SH-SY5Y (cell line): ENCODE measurements around the gene FGFRL1.

Source experiments
- GATA2 ChIP-seq: IDR thresholded peaks from 2 replicates; pipeline ENCODE4 v1.6.1; 2011; ENCODE audit warnings: mild to moderate bottlenecking, low read depth, low read length
- GATA3 ChIP-seq: IDR thresholded peaks from 2 replicates; pipeline ENCODE4 v1.6.1; 2011; ENCODE audit warnings: low read depth, mild to moderate bottlenecking, low read length, moderate library complexity

The FGFRL1 gene, protein sequence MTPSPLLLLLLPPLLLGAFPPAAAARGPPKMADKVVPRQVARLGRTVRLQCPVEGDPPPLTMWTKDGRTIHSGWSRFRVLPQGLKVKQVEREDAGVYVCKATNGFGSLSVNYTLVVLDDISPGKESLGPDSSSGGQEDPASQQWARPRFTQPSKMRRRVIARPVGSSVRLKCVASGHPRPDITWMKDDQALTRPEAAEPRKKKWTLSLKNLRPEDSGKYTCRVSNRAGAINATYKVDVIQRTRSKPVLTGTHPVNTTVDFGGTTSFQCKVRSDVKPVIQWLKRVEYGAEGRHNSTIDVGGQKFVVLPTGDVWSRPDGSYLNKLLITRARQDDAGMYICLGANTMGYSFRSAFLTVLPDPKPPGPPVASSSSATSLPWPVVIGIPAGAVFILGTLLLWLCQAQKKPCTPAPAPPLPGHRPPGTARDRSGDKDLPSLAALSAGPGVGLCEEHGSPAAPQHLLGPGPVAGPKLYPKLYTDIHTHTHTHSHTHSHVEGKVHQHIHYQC

DNA sequence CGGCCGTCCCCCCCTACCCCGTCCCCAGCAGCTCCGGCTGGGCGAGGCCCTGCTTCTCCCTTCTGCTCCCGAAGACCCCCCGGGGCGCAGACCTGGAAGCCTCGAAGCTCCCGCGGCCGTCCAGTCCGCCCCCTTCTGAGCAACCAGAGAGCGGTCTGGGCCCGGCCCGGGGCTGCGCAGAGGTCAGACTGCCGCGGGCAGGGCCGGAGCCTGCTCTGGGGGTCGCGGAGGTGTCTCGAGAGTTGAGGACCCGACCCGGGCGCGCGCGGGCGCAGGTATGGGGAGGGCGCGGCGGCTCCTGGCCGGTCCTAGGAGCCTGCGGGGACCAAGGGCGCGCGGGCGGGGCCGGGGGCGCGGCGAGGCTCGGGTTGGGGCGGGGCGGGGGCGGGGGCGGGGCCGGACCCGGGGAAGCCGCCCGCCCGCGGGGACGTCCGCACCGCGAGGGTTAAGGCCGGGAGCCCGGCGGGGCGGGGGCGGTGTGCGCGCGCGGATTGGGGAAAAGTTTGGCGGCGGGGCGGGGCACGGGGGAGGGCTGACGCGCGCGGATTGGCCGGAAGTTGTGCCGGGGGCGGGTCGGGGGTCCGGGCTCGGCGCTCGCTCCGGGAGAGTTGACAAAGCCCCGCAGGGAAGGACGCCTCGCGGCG is at the start of gene FGFRL1:
FGFRL1 (plus strand) TSS at position 605 of the 644 bp plus-strand sequence. CDS start 860 bp downstream, outside the sequence.
- no peak for TF ChIP-seq GATA2
- TF ChIP-seq GATA3, result no peak

- no peak for TF ChIP-seq GATA3
- TF ChIP-seq GATA2, result no peak
Measured at GRCh38 chr4:962231-963208, 48.9 kb upstream of the FGFRL1 start.

- TF ChIP-seq GATA2, result no peak
- TF ChIP-seq GATA3, result no peak
Measured at GRCh38 chr4:963276-964225, 47.9 kb upstream of the FGFRL1 start.

DNA sequence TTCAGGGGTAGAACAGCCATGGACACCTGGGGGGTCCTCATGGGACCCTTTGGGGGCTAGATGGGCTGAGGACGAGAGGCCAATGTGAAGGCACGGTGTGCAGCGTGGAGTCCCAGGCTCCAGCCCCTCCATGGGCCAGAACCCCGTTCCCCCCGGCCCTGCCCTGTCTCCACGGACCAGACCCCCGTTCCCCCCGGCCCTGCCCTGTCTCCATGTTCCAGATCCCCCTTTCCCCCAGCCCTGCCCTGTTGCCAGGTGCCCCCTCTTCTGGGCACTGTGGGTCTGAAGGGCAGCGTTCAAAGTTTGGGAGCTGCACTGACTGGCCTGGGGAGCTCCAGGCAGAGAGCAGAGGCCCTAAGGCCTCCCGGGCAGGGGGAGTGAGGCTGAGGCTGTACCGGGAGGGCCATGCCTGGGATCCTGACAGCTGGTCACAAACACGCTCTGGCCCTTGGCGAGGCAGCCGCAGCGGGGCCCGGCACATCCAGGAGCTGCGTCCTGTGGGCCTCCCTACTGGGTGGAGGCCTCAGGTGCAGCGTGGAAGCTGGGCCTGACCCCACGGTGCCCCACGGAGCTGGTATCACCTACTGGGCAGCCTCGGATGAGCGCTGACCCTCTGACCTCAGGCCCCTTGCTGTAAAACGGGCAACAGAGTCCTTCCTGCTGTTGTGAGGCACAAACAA is 46.9 kb upstream of the FGFRL1 start:
- TF ChIP-seq GATA3, result no peak
- TF ChIP-seq GATA2, result no peak

DNA sequence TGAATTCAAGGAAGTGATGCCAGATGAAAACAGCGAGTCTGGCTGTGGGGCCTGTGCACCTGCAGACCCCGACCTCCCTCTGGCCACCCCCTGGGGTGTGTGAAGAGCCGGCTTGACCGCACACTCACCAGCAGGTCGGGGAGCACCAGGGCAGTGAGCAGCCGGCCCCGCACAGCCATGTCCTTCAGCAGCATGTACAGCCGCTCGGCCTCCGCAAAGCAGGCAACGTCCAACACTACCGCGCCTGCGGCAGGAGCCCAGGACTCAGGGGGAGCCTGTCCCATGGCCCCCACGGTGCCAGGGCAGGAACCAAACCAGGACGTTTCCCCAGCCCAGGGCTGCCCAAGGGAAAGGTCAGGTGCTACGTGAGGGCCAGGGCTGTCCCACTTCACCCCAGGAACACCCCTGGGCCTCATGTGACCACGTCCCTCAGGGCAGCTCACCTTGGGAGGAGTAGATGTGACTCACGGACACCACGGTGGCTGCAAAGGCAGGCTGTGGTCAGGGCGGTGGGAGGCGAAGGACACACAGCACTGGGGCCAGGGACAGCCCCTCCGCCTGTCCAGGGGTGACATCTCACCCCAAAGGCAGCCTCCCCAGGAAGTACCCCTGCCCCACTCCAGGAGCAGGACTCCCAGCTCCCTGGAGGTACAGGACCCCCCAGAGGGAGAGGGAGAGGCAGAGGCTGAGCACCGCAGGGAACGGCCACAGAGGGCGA is 46.2 kb upstream of the FGFRL1 start:
- TF ChIP-seq GATA2 (no peak), GATA3 (no peak)

DNA sequence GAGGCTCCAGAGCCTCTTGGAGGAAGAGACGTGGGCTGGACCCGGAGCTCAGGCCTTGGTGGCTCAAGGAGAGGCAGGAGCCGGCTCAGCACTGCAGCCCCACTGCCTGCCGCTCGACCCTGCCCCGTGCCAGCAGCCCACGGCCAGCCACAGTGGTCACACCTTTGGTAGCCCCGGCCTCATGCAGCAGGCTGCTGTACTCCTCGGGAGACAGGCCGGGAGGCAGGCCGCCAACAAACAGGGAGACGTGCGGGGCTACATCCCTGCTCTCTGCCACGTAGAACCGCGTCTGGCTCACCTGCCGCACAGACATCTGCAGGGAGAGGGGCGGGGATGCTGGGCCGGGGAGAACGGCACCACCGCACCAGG is 45.7 kb upstream of the FGFRL1 start:
- TF ChIP-seq GATA3 (no peak), GATA2 (no peak)

DNA sequence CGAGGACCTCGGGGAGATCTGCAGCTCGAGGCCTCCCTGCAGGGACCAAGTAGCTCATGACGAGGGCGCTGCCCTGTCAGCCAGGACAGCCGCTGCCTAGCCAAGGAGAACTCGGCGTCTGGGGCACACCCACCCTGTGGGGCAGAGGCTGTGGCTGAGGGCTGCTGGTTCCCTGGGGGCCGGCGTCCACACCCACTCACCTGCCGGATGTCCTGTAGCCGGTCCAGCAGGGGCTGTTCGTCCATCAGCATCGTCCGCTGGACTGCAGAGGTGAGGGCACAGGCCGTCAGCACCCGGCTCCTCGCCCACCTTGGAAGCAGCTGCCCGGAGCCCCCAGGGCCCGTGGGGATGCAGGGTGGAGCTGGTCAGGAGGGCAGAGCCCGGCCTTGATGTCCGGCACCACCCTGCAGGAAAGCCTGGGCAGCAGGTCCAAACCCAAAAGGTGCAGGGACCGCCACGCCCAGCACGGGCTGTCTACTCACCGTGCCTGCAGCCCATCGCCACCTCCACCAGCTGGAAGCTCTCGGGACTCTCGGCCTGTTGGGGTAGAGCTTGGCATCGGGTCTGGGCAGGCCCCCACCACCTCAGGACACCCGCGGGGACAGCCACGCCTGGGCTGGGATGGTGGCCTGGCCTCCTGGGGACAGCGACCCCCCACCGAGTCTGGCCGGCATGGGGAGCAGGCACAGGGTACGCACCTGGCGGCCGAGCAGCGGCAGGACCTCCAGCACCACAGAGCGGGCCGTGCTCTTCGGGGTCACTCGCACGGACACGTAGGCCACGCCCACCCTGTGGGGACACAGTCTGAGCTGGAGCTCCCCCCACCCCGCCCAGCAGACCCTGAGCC is 44.9 kb upstream of the FGFRL1 start:
- no peak for TF ChIP-seq GATA2
- TF ChIP-seq GATA3, result no peak

- TF ChIP-seq GATA3 (no peak), GATA2 (no peak)
Measured at GRCh38 chr4:967113-968104, 44.0 kb upstream of the FGFRL1 start.

GRCh38 chr4:968221-968620 is 43.2 kb upstream of the FGFRL1 start:
- TF ChIP-seq GATA2 (no peak), GATA3 (no peak)
